Cardiac muscle cell (in vitro differentiated cells and primary cell): ENCODE measurements around the gene LSM12. TPM values are rescaled to one million over a fixed set of nuclear protein-coding genes. Genes with fewer than 3 reads are reported as not detected.

Source experiments
- DNase-seq, 2 donors: peaks; one replicate each; pipeline versions ENCODE4 v3.0.0 to v3.0.0-alpha.2; 2010 to 2017; ENCODE audit warnings: low read depth in 1 of 2, low spot score in 1 of 2
- H3K27ac ChIP-seq: fragments of 200-600 bp; sonication (generic); 2 replicates; pipeline ENCODE4 v1.5.1; 2016
- H3K27me3 ChIP-seq: fragments of 200-600 bp; sonication (generic); 2 replicates; pipeline ENCODE4 v1.6.0; 2016; ENCODE audit warnings: control low read depth
- H3K36me3 ChIP-seq: fragments of 200-600 bp; sonication (generic); 2 replicates; pipeline ENCODE4 v1.5.1; 2016; ENCODE audit warnings: control low read depth
- H3K4me1 ChIP-seq: fragments of 200-600 bp; sonication (generic); 2 replicates; pipeline ENCODE4 v1.8.1; 2017; ENCODE audit warnings: low read depth, mild to moderate bottlenecking, mixed run types
- H3K4me3 ChIP-seq: fragments of 200-600 bp; sonication (generic); 2 replicates; pipeline ENCODE4 v1.5.1; 2016; ENCODE audit warnings: mild to moderate bottlenecking
- H3K9me3 ChIP-seq: fragments of 200-600 bp; sonication (generic); 2 replicates; pipeline ENCODE4 v1.5.1; 2017; ENCODE audit warnings: low read depth, mild to moderate bottlenecking, control low read depth
- CTCF ChIP-seq: IDR thresholded peaks from 2 replicates; pipeline ENCODE4 v1.5.1; 2012; ENCODE audit warnings: low read depth, mild to moderate bottlenecking, low read length
- polyA plus RNA-seq: library from polyadenylated mRNA; unstranded; fragments of >200 nt; fragmentation: Nextera tagmentation; extraction: Ambion mirVana; gene quantifications from 2 replicates; pipeline ENCODE4 v1.2.1, GENCODE V29; 2016
- total RNA-seq: library from RNA; depleted of rRNA; stranded (reverse); fragments of >200 nt; gene quantifications from 2 replicates; pipeline ENCODE4 v1.2.3, GENCODE V29; 2016

LSM12 gene
- total and polyA plus RNA-seq, 2 experiments from 2014 or later = 31.0 to 46.5 TPM

- H3K27ac ChIP-seq = no peak overlapping the region
- no peak for TF ChIP-seq CTCF
- H3K4me1 ChIP-seq = no peaks in the 10 kb centered on the region
- no peak overlapping the region for H3K4me3 ChIP-seq
- no peaks in the 10 kb centered on the region for H3K9me3 ChIP-seq
- H3K27me3 ChIP-seq = peaks cover 9% of the 10 kb centered on the region
- H3K36me3 ChIP-seq = no peaks in the 10 kb centered on the region
- DNase-seq = no peak
Observed at GRCh38 chr17:43988301-43988700, 78.2 kb downstream of the LSM12 start.

- Histone ChIP-seq H3K27ac (no peak overlapping the region), H3K4me3 (no peak overlapping the region), H3K9me3 (no peaks in the 10 kb centered on the region), H3K27me3 (peaks cover 18% of the 10 kb centered on the region), H3K4me1 (no peaks in the 10 kb centered on the region), H3K36me3 (no peaks in the 10 kb centered on the region)
- no peak for DNase-seq
- no peak for TF ChIP-seq CTCF
Observed at GRCh38 chr17:43987131-43988021, 79.1 kb downstream of the LSM12 start.

GRCh38 chr17:43986225-43986981 lies 80.1 kb downstream of the LSM12 start:
- Histone ChIP-seq H3K27ac (no peak overlapping the region), H3K27me3 (peaks cover 26% of the 10 kb centered on the region), H3K4me3 (no peak overlapping the region), H3K4me1 (no peaks in the 10 kb centered on the region), H3K9me3 (no peaks in the 10 kb centered on the region), H3K36me3 (no peaks in the 10 kb centered on the region)
- DNase-seq = no peak
- TF ChIP-seq CTCF = no peak

GRCh38 chr17:43984521-43984920 lies 82.0 kb downstream of the LSM12 start:
- Histone ChIP-seq H3K36me3 (no peaks in the 10 kb centered on the region), H3K9me3 (no peaks in the 10 kb centered on the region), H3K4me3 (no peak overlapping the region), H3K4me1 (no peaks in the 10 kb centered on the region), H3K27me3 (peaks cover 31% of the 10 kb centered on the region), H3K27ac (no peak overlapping the region)
- TF ChIP-seq CTCF = no peak
- no peak for DNase-seq

Other genes starting within 250 kb of the LSM12 start
- 7.4 and 7.6 TPM in 2 replicates for gene MPP3, start 233.5 kb downstream of the LSM12 start, total RNA-seq
- gene MPP3, start 233.5 kb downstream of the LSM12 start, polyA plus RNA-seq = 5.3 and 14.6 TPM in 2 replicates
- not detected in 2 replicates for gene CD300LG, start 219.5 kb downstream of the LSM12 start, total RNA-seq
- gene CD300LG, start 219.5 kb downstream of the LSM12 start, polyA plus RNA-seq = not detected in 2 replicates
- gene MPP2, start 159.1 kb downstream of the LSM12 start, total RNA-seq = 25.0 and 25.4 TPM in 2 replicates
- 17.2 and 23.4 TPM in 2 replicates for gene MPP2, start 159.1 kb downstream of the LSM12 start, polyA plus RNA-seq
- gene PPY, start 124.2 kb downstream of the LSM12 start, total RNA-seq = not detected in 2 replicates
- gene PPY, start 124.2 kb downstream of the LSM12 start, polyA plus RNA-seq = not detected in 2 replicates
- gene PYY, start 112.7 kb downstream of the LSM12 start, total RNA-seq = not detected in 2 replicates
- 0.77 TPM in 1 of 2 replicates, not detected in the other for gene PYY, start 112.7 kb downstream of the LSM12 start, polyA plus RNA-seq
- 4.2 and 6.1 TPM in 2 replicates for gene NAGS, start 62.0 kb downstream of the LSM12 start, total RNA-seq
- gene NAGS, start 62.0 kb downstream of the LSM12 start, polyA plus RNA-seq = 5.1 and 8.5 TPM in 2 replicates
- gene TMEM101, start 51.7 kb downstream of the LSM12 start, total RNA-seq = 37.5 and 65.8 TPM in 2 replicates
- 22.5 and 40.6 TPM in 2 replicates for gene TMEM101, start 51.7 kb downstream of the LSM12 start, polyA plus RNA-seq
- 93.1 and 95.3 TPM in 2 replicates for gene G6PC3, start 4.1 kb upstream of the LSM12 start, total RNA-seq
- gene G6PC3, start 4.1 kb upstream of the LSM12 start, polyA plus RNA-seq = 162 and 234 TPM in 2 replicates
- gene HDAC5, start 57.0 kb upstream of the LSM12 start, total RNA-seq = 164 and 300 TPM in 2 replicates
- 94.1 and 209 TPM in 2 replicates for gene HDAC5, start 57.0 kb upstream of the LSM12 start, polyA plus RNA-seq
- 3.6 and 9.6 TPM in 2 replicates for gene HROB, start 75.3 kb upstream of the LSM12 start, total RNA-seq
- 7.8 and 15.6 TPM in 2 replicates for gene HROB, start 75.3 kb upstream of the LSM12 start, polyA plus RNA-seq
- 3.1 and 6.4 TPM in 2 replicates for gene ASB16, start 104.0 kb upstream of the LSM12 start, total RNA-seq
- gene ASB16, start 104.0 kb upstream of the LSM12 start, polyA plus RNA-seq = 5.5 and 6.4 TPM in 2 replicates
- gene TMUB2, start 120.3 kb upstream of the LSM12 start, total RNA-seq = 31.3 and 43.9 TPM in 2 replicates
- gene TMUB2, start 120.3 kb upstream of the LSM12 start, polyA plus RNA-seq = 40.5 and 50.7 TPM in 2 replicates
- 79.0 and 91.0 TPM in 2 replicates for gene ATXN7L3, start 133.2 kb upstream of the LSM12 start, total RNA-seq
- gene ATXN7L3, start 133.2 kb upstream of the LSM12 start, polyA plus RNA-seq = 24.7 and 31.4 TPM in 2 replicates
- gene UBTF, start 153.0 kb upstream of the LSM12 start, total RNA-seq = 70.6 and 75.0 TPM in 2 replicates
- gene UBTF, start 153.0 kb upstream of the LSM12 start, polyA plus RNA-seq = 51.1 and 52.1 TPM in 2 replicates
- gene SLC4A1, start 201.5 kb upstream of the LSM12 start, total RNA-seq = not detected in 2 replicates
- gene SLC4A1, start 201.5 kb upstream of the LSM12 start, polyA plus RNA-seq = not detected in 2 replicates
- 2.3 and 5.8 TPM in 2 replicates for gene RUNDC3A, start 241.9 kb upstream of the LSM12 start, total RNA-seq
- 0.99 and 1.9 TPM in 2 replicates for gene RUNDC3A, start 241.9 kb upstream of the LSM12 start, polyA plus RNA-seq